ENCODE results near the gene TEX38.

GRCh38 chr1:46699666-46700065 lies 28.0 kb downstream of the TEX38 start:
- TF ChIP-seq TEAD4 (IDR thresholded peaks at IDR 0.05) (no peak), CREB1 (IDR thresholded peaks at IDR 0.05; ENCODE audit: low read depth) (no peak), YY1 (IDR thresholded peaks at IDR 0.05; ENCODE audit: low read depth) (no peak), TAF1 (IDR thresholded peaks at IDR 0.05; ENCODE audit: low read depth) (no peak), NFIC (IDR thresholded peaks at IDR 0.05) (no peak), FOXM1 (IDR thresholded peaks at IDR 0.05; ENCODE audit: borderline replicate concordance, low read depth) (no peak)

All from Ishikawa (cell line).